Fibroblast of skin of scalp (primary cell): ENCODE results near the gene HOXA2.

Experiments used
- DNase-seq: peaks from one replicate; pipeline ENCODE4 v3.0.0-alpha.2; 2013

The HOXA2 gene

DNA sequence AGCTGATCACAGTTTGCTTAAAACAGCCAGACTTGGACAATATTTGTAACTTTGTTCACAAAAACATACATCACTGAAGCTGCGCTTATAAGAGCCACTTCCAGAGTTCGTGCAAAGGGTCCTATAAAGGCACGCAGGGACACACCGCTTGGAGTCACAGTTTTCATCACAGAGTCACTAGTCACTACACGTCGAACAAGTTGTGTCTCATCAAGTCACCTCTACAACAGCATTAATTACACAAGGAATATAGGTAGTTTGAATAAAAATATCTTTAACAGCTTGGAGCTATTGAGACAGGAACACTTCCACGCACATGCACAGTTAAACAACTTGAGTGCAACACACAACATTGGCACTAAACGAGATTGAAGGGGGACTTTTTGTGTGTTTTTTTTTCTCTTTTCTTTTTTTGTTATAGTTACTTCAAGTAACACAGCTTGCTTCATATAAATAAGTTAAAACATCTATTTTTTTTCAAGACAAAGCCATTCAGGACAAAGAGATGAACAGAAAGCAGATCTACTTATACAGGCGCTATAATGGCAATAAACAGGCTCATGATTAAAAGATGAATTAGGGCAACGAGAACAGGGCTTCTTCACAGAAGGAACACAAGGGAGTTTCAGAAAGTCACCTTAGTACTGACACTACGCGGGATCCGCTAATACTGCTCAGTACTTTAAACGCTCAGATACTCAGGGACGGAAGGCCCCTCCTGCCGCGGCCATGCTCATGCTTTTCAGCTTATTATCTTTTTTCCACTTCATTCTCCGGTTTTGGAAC is 38.8 kb upstream of the HOXA2 start:
- DNase-seq: no peak

DNA sequence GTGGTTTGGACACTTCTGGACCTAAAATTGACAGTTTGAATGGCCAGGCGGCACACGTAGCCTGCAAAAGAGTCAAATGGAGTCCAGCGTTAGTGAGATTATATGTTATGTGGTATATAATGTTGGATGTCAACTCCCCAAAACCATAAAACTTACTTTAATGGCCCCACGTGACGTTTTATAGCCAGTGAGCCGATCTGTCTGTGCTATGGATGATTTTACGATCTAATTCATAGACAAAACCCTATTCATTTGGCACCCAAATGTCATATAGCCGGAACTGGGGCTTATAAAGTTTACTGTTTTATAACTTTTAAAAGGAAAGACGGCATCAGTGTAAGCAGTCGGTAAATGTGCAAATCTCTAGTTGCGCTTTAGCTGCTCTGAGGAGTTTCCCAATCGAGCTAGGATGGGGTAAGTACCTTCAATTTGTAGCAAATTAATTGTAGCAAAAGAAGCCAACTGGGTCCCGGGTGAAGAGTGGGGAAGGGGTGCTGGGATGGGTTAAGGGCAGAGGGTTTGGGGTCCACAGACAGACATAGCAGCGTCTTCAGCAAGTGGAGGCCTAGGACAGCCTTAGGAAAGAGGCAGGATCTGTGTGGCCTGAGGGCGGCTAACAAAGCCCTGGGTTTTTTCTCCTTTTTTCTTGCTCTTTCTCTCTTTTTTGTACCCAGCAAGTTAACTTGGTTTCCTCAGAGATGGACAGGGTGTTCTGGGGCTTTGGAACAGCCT is 37.8 kb upstream of the HOXA2 start:
- DNase-seq: no peak

GRCh38 chr7:27139334-27140125 is 37.0 kb upstream of the HOXA2 start:
- no peak for DNase-seq

- no peak for DNase-seq
Observed at GRCh38 chr7:27138985-27139333, 36.5 kb upstream of the HOXA2 start.

DNA sequence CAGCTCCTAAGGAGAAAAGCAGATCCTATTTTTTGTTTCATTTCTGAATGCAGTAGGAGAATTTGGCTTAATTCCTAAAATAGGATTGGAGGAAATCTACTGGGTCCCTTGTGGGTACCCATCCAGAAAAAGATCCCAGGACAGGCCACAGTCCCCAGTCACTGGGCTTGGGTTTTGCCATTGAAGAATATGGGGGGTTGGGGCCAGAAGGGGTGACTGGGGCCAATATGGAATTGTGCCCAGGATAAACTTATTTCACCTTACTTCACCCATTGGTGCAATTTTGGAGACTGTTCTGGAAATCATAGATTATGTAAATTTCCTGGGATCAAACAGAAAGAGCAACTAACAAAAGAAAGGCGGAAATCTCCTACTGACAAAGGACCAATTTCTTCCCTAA is 36.0 kb upstream of the HOXA2 start:
- no peak for DNase-seq

GRCh38 chr7:27137640-27138315 is 35.3 kb upstream of the HOXA2 start:
- no peak for DNase-seq

DNA sequence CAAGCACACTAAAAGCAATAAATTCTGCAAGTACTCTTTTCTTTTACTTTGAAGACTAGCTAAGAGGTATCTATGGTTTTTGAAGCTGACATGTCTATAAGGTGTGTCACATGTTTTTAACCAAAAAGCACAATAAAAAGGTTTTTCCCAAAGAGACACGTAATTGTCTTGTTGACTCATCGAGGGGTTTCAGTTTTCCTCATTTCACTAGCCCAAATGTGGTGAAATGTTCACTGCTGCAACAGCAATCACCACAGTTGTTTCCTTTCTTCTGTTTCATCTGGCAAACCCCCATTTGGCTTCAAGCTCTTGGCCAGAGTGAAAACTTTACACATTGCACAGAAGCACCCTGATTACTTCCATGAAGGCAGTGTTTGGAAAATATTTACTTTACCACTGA is 31.9 kb upstream of the HOXA2 start:
- no peak for DNase-seq

DNA sequence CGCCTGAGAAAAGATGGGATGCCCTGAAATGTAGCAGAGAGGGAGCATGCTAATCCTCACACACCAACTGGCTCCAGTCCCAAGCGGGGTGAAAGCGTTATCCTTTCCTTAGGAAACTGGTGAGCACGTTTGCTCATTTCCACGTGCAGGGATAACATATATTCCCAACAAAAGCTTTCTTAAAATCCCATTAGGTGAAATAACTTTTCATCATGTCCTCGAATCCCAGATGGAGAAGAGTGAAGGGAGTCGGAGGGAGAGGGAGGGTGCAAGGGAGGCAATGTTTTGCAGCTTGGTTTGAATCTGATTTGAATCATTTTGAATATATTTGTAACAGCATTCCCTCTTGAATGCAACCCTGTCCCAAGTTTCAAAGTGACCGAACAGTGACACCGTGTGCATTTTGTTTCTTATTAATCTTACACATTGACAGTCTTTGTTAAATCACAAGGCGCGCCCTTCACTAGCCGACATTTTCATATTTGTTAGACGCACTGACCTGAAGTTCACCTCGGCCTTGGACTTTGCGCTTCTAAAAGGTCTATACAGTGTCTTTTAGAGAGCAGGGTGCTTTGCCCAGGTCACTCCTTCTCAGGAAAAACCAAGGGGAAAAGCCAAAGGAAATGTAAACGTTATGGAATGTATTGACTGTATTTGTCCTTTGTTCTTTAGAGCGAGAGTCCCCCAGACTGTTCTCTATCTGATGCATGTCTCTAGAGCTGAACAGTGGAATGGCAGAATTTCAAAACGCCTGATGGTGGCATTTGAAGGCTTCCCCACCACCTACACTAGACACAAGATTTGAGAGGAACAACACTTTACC is 31.1 kb upstream of the HOXA2 start:
- DNase-seq: no peak

DNA sequence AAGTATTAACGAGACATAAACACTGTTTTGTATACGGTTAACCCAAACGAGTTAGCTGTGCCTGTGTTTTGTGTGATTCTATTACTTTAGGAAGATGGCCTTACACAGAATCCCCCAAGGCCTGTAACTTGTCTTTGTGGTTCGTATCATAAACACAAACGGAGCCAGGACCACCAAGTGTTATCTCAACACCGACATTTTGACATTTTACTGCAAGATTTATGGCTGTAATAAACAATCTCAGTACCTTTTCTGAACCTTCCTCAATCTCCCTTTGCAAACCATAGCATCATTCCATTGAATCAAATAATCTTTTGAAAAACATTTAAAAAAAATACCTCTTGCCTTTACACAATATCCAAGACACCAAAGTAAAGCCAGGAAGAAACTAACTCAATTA is 30.5 kb upstream of the HOXA2 start:
- no peak for DNase-seq

GRCh38 chr7:27132214-27132613 is 29.7 kb upstream of the HOXA2 start:
- no peak for DNase-seq

GRCh38 chr7:27131390-27131819 is 28.9 kb upstream of the HOXA2 start:
- no peak for DNase-seq

- DNase-seq: peak; percentile 27
Observed at GRCh38 chr7:27130540-27131389, 28.3 kb upstream of the HOXA2 start, which contains the start of gene HOXA4. Gene HOXA4 (minus strand): TSS chr7:27130757. CDS start chr7:27130733, 24 bp downstream.

- DNase-seq: no peak
Observed at GRCh38 chr7:27129729-27130539, 27.5 kb upstream of the HOXA2 start.

- no peak for DNase-seq
Observed at GRCh38 chr7:27128776-27129728, 26.6 kb upstream of the HOXA2 start.

DNA sequence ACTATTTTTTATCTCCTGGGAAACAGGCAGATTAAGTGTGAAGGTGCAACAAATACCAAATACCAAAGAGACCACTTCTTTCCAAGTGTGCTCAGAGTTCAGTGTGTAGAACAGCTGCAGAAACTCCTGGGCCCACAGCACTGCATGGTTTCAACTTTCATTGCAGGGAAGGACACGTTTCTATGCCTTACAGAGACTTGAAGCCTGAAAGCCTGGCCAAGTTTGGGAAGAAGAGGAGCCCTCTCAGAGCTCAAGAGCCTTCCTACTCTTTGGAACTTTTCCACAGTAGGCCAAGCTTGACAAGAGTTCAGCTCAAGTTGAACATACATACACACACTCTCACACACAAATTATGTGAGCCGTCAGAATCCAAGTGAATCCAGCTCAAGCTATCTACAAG is 25.6 kb upstream of the HOXA2 start:
- DNase-seq: no peak

- no peak for DNase-seq
Observed at GRCh38 chr7:27126596-27127327, 24.3 kb upstream of the HOXA2 start.

- DNase-seq: no peak
Observed at GRCh38 chr7:27125986-27126394, 23.5 kb upstream of the HOXA2 start.
